Medulla oblongata (tissue), 1 donor: ENCODE results near the gene CDPF1.

Source experiments
- DNase-seq: peaks from one replicate; pipeline ENCODE4 v3.0.0-alpha.2; 2015; ENCODE audit errors: extremely low spot score

Gene CDPF1

GRCh38 chr22:46256358-46256958 lies 6.4 kb upstream of the CDPF1 start:
- no peak for DNase-seq

GRCh38 chr22:46251816-46252380 lies 1.8 kb upstream of the CDPF1 start:
- no peak for DNase-seq

- DNase-seq: no peak
These were observed 1.2 kb upstream of the CDPF1 start for GRCh38 chr22:46251266-46251665.

- DNase-seq: no peak
These were observed 661 bp upstream of the CDPF1 start for GRCh38 chr22:46250783-46251125.

DNA sequence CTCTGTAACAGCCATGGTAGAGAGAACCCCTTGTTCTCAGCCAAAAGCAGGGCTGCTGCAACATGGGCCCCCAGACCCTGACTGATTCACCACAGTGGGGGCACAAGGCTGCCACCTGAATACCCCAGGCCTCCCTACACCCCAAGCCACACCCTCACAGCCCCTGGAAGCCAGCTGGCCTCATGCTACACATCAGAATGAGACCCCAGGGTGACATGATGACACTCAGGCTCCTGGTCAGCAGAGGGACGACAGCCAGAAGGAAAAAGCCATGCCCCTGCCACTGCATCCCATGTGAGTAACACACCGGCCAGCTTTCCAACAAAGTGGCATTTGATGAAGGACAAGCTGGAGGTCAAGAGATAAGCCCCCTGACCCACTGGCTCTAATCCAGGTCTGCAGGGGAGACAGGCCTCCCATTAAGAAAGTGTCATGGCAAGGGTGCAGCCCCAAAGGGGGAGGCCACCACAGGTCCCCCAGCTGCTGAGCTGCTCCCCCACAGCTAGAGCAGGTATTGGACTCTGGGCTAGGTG lies 2.6 kb downstream of the CDPF1 start:
- no peak for DNase-seq

DNA sequence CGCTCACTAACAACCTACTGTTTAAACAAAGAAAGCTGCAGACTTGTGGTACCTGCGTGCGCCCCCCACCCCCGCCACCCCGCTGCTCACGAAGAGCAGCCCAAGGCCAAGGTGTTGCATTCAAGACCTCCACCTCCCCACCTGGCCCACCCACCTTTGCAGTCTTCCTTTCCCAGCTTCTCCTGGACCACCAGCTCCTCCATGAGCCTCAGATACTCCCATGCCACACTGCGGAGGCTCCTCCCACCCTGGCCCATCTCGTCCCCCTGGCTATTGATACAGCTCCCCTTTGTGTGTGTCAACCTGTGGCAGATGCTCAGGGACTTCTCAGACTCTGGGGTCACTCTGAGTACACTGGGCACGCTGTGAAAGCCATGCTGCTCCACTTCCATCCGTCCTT lies 3.9 kb downstream of the CDPF1 start:
- DNase-seq: no peak

DNA sequence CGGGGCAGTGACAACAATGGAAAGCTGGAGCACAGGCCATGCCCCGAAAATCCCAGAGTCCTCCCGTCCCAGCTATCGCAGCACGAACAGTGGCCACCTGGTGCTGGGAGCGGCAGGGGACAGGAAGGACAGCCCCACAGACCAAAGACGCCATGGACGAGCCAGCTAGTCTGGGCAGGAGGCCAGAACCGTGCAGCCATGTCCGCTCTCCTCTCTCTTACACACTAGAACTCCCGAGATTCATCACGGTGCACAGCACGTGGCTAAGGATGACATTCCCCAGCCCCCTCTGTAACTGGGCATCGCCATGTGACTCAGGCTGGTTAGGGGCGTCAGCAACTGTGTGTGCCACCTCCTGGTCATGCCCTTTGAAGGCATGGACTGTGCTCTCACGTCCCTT lies 4.6 kb downstream of the CDPF1 start:
- DNase-seq: peak; percentile 62

DNA sequence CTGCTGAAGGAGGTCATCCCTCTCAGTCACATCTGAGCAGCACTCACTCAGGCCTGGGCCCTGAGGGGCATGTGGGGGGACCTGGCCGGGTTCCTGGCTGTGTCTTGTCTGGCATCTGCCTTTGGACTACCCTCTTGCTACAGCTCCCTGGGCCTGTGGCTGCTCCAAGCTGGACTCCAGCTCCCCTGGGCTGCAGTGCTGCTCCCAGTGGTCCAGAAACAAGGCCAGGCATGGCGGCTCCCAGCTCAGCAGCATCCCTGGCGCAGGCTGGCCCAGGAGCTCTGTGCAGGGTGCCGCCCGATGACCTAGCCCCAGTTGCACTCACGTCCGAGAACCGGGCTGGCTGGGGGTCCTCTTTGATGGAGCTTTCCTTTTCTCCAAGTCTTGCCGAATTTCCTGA lies 5.3 kb downstream of the CDPF1 start:
- no peak for DNase-seq

GRCh38 chr22:46242076-46242475 lies 8.0 kb downstream of the CDPF1 start:
- no peak for DNase-seq

GRCh38 chr22:46241396-46242007 lies 8.6 kb downstream of the CDPF1 start:
- no peak for DNase-seq

- DNase-seq: no peak
These were observed 9.2 kb downstream of the CDPF1 start for GRCh38 chr22:46240907-46241306.

DNA sequence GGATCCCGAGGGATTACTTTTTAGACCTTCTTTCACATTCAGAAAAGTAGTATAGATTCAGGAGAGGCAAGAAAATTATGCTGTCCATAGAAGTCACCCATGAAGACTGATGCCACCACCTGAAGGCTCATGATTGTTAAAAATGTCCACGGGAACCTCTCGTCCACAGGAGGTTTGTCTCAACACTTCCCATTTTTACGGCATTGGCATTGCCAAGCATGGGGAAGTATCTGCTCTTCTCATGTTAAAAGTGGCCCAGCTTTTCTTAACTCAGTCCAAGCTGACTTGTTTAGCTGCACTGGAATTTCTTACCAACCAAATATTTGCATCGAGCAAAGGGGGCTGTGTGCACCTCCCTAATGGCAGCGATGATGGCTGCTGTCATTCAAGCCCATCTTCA lies 9.6 kb downstream of the CDPF1 start:
- peak; percentile 21 for DNase-seq

DNA sequence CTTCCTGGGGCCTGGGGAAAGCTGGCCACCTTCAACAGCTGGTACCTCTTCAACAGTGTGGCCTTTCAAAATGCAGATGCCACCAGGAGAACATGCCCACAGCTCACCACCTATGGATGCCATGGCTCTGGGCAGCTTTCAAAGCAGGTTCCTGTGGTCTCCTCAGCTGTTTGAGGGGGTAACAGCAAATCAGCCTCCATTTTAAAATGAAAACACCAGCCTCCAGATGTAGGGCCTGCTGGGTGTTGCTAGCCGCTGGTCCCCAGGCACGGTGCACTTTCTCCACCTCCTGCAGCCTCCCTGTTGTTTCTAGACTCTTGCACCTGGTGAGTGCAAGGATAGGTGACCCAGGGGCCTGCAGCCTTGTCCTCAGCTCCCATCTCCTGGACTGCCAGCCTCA lies 10.0 kb downstream of the CDPF1 start:
- DNase-seq: no peak

DNA sequence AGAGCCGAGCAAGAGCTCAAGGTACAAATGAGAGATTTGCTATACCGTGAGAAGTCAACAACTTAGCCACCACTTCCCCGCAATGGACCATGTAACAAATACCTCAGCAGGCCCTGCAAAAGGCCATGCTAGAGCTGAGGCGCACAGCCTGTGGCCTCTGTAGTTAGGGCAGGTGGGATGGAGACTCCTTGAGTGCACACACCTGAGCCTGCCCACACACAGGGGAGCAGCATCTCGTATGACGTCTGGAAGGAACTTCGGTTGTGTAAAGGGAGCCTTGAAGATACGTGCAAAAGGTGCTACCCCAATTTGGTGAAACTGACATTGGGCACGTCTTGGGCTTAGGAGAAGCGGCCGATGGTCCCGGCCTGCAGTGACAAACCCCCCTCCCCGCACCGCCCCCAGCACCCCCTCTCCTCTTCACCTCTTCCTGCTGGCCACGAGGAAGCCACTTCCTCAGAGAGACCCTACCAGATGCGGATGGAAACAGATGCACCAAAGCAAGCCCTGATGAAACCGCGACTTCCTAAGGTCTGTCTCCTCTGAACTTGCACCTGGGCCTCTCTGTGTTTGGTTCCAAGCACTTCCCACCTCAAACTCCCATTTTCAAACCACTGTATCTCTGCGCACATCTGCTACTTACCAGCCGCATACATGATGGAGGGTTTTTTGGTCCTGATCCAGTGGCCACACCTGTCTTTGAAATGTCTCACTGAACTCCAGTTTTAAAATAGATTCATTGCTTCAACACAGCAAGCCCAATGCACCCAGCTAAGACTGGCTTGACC lies 10.6 kb downstream of the CDPF1 start:
- no peak for DNase-seq

GRCh38 chr22:46238541-46238940 lies 11.6 kb downstream of the CDPF1 start:
- DNase-seq: peak; percentile 71

DNA sequence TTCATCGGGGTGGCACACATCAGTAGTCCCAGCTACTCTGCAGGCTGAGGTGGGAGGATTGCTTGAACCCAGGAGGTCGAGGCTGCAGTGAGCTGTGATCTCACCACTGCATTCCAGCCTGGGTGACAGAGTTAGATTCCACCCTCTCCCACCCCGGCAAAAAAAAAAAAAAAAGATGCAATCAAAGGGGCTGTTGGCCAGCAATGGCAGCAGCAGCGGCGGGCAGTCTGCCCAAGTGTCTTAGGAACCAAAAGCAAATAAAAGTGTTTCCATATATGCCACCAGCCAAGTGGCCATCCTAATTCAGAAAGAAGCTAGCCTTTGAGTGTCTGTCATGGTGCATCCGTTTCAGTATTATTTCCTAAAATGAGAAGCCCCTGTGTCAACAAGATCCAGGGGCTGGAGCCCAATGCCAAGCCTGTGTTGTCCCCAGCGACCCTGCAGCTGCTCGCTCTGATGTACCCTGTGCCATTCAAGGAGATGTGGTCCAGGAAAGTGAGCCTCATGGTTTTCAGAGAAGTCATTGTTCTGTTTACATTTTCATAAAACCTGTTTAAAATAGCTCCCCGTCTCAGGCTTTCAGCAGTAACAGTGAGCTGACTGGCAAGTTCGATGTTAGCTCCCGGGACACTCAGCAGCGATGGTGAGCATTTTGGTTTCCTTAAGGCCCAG lies 12.5 kb downstream of the CDPF1 start:
- no peak for DNase-seq

DNA sequence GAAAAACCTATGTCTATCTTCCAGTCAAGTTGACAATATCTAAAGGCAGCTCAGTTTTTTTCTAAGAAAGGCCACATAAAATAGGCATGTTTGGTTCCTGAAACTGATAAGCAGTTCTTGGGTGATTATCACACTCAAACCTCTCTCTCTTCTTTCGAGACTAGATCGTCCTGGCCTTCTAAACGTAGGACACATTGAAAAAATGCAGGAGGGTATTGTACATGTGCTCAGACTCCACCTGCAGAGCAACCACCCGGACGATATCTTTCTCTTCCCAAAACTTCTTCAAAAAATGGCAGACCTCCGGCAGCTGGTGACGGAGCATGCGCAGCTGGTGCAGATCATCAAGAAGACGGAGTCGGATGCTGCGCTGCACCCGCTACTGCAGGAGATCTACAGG lies 15.1 kb downstream of the CDPF1 start:
- no peak for DNase-seq

GRCh38 chr22:46233231-46233630 lies 16.9 kb downstream of the CDPF1 start:
- peak; percentile 67 for DNase-seq

GRCh38 chr22:46230262-46230901 lies 19.7 kb downstream of the CDPF1 start:
- no peak for DNase-seq

- DNase-seq: no peak
These were observed 20.4 kb downstream of the CDPF1 start for GRCh38 chr22:46229701-46230100.

DNA sequence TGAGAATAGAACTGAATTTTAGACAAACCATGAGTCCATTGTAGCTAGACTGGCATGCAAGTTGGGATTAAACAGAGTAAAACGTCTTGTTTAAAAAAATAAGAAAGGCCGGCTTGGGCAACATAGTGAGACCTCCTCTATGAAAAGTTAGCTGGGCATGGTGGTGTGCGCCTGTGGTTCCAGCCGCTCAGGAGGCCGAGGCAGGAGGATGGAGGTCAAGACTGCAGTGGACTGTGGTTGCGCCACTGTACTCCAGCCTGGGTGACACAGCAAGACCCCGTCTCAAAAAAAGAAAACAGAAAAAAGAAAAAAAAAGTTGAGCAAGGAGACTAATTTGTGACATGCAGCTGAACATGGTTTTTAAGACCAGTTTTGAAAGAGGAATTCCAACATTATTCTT lies 23.5 kb downstream of the CDPF1 start:
- DNase-seq: no peak

- no peak for DNase-seq
These were observed 24.5 kb downstream of the CDPF1 start for GRCh38 chr22:46225631-46226030.
